Inflammatory macrophage treated with lipopolysaccharide for 4 hours (primary cell): ENCODE results near the gene MOV10L1.
A peak's percentile ranks its signal among the peaks of the same experiment; 100 is the strongest.
"Not testable (repeated sequence)": the region's sequence is repeated elsewhere in the genome, so short reads cannot be mapped to it uniquely, and the experiment has no call there.

Experiments
- DNase-seq: peaks from one replicate; pipeline ENCODE4 v3.0.0-alpha.2; 2020

The MOV10L1 gene

GRCh38 chr22:50078761-50079160 is 11.0 kb upstream of the MOV10L1 start:
- DNase-seq: no peak

GRCh38 chr22:50080077-50080465 is 9.7 kb upstream of the MOV10L1 start:
- DNase-seq: no peak

- DNase-seq: no peak
These were observed 8.2 kb upstream of the MOV10L1 start for GRCh38 chr22:50081426-50082196.

- no peak for DNase-seq
These were observed 7.5 kb upstream of the MOV10L1 start for GRCh38 chr22:50082197-50082715.

- no peak for DNase-seq
These were observed 6.8 kb upstream of the MOV10L1 start for GRCh38 chr22:50082961-50083461.

- DNase-seq: no peak
These were observed 6.2 kb upstream of the MOV10L1 start for GRCh38 chr22:50083462-50084079.

- DNase-seq: no peak
These were observed 5.7 kb upstream of the MOV10L1 start for GRCh38 chr22:50084080-50084477.

GRCh38 chr22:50084614-50085021 is 5.2 kb upstream of the MOV10L1 start:
- no peak for DNase-seq

GRCh38 chr22:50085211-50085972 is 4.4 kb upstream of the MOV10L1 start, which contains the start of gene MLC1:
MLC1 (minus strand) TSS chr22:50085426; CDS start chr22:50084902, 524 bp downstream.
- DNase-seq: peak; percentile 41

- DNase-seq: no peak
These were observed 3.3 kb upstream of the MOV10L1 start for GRCh38 chr22:50086526-50086925.

GRCh38 chr22:50086975-50087374 is 2.8 kb upstream of the MOV10L1 start:
- not testable (repeated sequence) for DNase-seq

- DNase-seq: no peak
These were observed 2.2 kb upstream of the MOV10L1 start for GRCh38 chr22:50087646-50088045.

- DNase-seq: no peak
These were observed 1.7 kb upstream of the MOV10L1 start for GRCh38 chr22:50088096-50088495.

GRCh38 chr22:50089231-50089630 is 575 bp upstream of the MOV10L1 start:
- no peak for DNase-seq

GRCh38 chr22:50090412-50090714 is 557 bp downstream of the MOV10L1 start:
- DNase-seq: no peak

- no peak for DNase-seq
These were observed 1.4 kb downstream of the MOV10L1 start for GRCh38 chr22:50091092-50091768.

GRCh38 chr22:50092342-50092741 is 2.5 kb downstream of the MOV10L1 start:
- no peak for DNase-seq

- DNase-seq: no peak
These were observed 8.2 kb downstream of the MOV10L1 start for GRCh38 chr22:50098052-50098451.

- no peak for DNase-seq
These were observed 12.2 kb downstream of the MOV10L1 start for GRCh38 chr22:50101870-50102565.

GRCh38 chr22:50102946-50103345 is 13.1 kb downstream of the MOV10L1 start:
- no peak for DNase-seq

- no peak for DNase-seq
These were observed 14.3 kb downstream of the MOV10L1 start for GRCh38 chr22:50104141-50104544.
